Testis (tissue), 3 donors: ENCODE measurements around the gene AUTS2. TPM values are rescaled to one million over a fixed set of nuclear protein-coding genes. Genes with fewer than 3 reads are reported as not detected.

Experiments used
- DNase-seq: peaks from one replicate; pipeline ENCODE4 v3.0.0-alpha.2; 2019
- H3K27ac ChIP-seq, 2 donors: fragments of 200-600 bp; sonication (generic); one replicate each; pipeline ENCODE4 v1.5.1; 2019
- H3K27me3 ChIP-seq: fragments of 200-600 bp; sonication (generic); one replicate; pipeline ENCODE4 v1.5.1; 2019
- H3K36me3 ChIP-seq: fragments of 200-600 bp; sonication (generic); one replicate; pipeline ENCODE4 v1.5.1; 2017; ENCODE audit warnings: low read depth; ENCODE audit errors: missing control alignments
- H3K4me1 ChIP-seq: fragments of 200-600 bp; sonication (generic); one replicate; pipeline ENCODE4 v1.5.1; 2019
- H3K4me3 ChIP-seq, 2 donors: fragments of 200-600 bp; sonication (generic); one replicate each; pipeline ENCODE4 v1.5.1; 2017 to 2019
- H3K9me3 ChIP-seq: fragments of 200-600 bp; sonication (generic); one replicate; pipeline ENCODE4 v1.5.1; 2017
- POLR2A ChIP-seq: fragments of 450-650 bp; IDR thresholded peaks from one replicate; pipeline ENCODE4 v1.6.1; 2017; ENCODE audit warnings: antibody characterized with exemption, mild to moderate bottlenecking, moderate library complexity
- WGBS, 2 donors: methylation state at CpG; one replicate each; pipeline ENCODE4 v1.1.5; 2018; 5-methylcytosine and 5-hydroxymethylcytosine counted together
- intact Hi-C: fragments of 100-400 bp; cut with DNase I; formaldehyde crosslinking; loops from one replicate; pipeline ENCODE4 v1.15.1; 2023; ENCODE audit warnings: low total_unique reads
- polyA plus RNA-seq: library from polyadenylated mRNA; stranded (reverse); fragments of 350-450 nt; fragmentation: Illumina TruSeq; extraction: RNeasy Lipid Tissue Mini Kit (QIAGEN cat#74804); gene quantifications from one replicate; pipeline ENCODE4 v1.2.3, GENCODE V29; 2014; ENCODE audit warnings: low read depth, low replicate concordance; ENCODE audit not compliant: insufficient read depth
- total RNA-seq, 2 donors: library from RNA; depleted of rRNA; stranded (reverse); fragments of >200 nt; gene quantifications; one replicate each; pipeline ENCODE4 v1.2.3, GENCODE V29; 2016
- TF ChIP-seq, protein P1 (sequence below), 3 experiments: fragments of 450-650 bp in 2 of 3; fragments of 200-600 bp in 1 of 3; sonication (generic) in 1 of 3; IDR thresholded peaks; one replicate each; pipeline ENCODE4 v1.5.1; 2016 to 2019; ENCODE audit warnings: antibody characterized with exemption in 3 of 3, mild to moderate bottlenecking in 2 of 3, moderate library complexity in 1 of 3

AUTS2 gene
- total and polyA plus RNA-seq, 3 donors from 2014 or later, result 21.3 to 75.5 (median 56.1) TPM

DNA sequence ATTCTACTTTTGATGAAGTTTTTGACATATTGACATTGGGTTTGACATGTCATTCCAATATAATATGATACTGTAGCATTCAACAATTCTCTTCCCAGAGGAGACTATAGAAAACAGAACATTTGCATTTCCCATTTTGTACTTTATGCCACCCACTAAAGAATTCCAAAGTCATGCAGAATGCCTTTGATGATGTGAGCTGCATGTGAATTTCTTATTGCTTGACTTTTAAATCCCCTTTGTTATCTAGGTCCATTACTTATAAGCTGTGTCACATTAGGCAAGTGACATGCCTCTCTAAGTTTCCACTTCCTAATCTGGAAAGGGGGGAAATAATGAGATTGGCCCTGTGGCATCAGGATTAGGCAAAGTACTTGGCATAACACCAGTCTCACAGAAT, 436.7 kb downstream of the AUTS2 start:
- no peaks in the 10 kb centered on the region for H3K4me1 ChIP-seq
- TF ChIP-seq, protein P1, sequence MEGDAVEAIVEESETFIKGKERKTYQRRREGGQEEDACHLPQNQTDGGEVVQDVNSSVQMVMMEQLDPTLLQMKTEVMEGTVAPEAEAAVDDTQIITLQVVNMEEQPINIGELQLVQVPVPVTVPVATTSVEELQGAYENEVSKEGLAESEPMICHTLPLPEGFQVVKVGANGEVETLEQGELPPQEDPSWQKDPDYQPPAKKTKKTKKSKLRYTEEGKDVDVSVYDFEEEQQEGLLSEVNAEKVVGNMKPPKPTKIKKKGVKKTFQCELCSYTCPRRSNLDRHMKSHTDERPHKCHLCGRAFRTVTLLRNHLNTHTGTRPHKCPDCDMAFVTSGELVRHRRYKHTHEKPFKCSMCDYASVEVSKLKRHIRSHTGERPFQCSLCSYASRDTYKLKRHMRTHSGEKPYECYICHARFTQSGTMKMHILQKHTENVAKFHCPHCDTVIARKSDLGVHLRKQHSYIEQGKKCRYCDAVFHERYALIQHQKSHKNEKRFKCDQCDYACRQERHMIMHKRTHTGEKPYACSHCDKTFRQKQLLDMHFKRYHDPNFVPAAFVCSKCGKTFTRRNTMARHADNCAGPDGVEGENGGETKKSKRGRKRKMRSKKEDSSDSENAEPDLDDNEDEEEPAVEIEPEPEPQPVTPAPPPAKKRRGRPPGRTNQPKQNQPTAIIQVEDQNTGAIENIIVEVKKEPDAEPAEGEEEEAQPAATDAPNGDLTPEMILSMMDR (IDR thresholded peaks at IDR 0.05), result no peak
- TF ChIP-seq POLR2A, result no peak
- no peak for DNase-seq
- no peak overlapping the region for H3K27ac ChIP-seq
- no peaks in the 10 kb centered on the region for H3K36me3 ChIP-seq
- H3K4me3 ChIP-seq, result no peak overlapping the region
- H3K9me3 ChIP-seq, result no peaks in the 10 kb centered on the region
- no peaks in the 10 kb centered on the region for H3K27me3 ChIP-seq
- intact Hi-C loops, result no loop called here

DNA sequence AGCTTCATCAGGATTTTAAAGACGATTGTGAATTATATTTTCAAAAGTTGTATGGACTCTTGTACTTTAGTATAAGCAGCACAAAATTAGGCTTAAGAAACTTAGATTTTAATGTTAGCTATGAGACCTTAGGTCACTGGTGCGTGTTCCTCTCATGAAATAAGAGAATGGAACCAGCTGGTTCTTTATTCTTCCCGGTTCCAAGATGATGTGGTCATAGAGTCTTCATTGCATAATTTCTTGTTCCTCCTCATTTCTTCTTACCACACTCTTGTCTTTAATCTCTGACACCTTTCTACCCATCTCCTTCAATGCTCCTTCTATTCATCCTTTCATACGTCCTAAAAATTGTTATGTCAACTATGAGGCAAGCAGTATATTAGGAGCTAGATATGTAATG, 437.2 kb downstream of the AUTS2 start:
- TF ChIP-seq POLR2A, result no peak
- TF ChIP-seq, protein P1 (IDR thresholded peaks at IDR 0.05), result no peak
- no peaks in the 10 kb centered on the region for H3K9me3 ChIP-seq
- no peak overlapping the region for H3K27ac ChIP-seq
- no peaks in the 10 kb centered on the region for H3K27me3 ChIP-seq
- no peak overlapping the region for H3K4me3 ChIP-seq
- intact Hi-C loops, result no loop called here
- H3K36me3 ChIP-seq, result no peaks in the 10 kb centered on the region
- H3K4me1 ChIP-seq, result no peaks in the 10 kb centered on the region
- no peak for DNase-seq
- WGBS, 2 donors, result 62 to 75% methylated on average over 4 of the region's 4 CpGs

DNA sequence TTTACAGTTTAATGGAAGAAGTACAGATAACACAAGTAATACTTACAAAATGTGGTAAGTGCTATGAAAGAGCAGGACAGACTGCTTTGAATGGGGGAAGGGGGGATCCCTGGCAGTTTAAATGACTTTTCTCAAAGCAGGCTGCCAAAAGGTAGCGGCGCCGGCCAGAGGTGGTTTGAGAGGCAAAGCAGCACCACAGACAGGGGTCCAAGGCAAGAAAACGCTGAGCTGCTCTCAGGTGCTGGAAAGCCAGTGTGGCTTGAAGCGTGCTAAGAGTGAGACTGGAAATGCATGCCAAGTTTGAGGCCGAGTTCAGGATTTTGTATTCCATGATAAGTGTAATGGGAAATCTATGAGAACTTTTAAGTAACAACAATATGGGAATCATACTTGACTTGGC, 437.7 kb downstream of the AUTS2 start:
- Histone ChIP-seq H3K4me3 (no peak overlapping the region), H3K36me3 (no peaks in the 10 kb centered on the region), H3K4me1 (no peaks in the 10 kb centered on the region), H3K9me3 (no peaks in the 10 kb centered on the region), H3K27me3 (no peaks in the 10 kb centered on the region), H3K27ac (no peak overlapping the region)
- WGBS, 2 donors, result 88 to 97% methylated on average over 6 of the region's 6 CpGs
- intact Hi-C loops, result no loop called here
- TF ChIP-seq, protein P1 (IDR thresholded peaks at IDR 0.05), result no peak
- no peak for TF ChIP-seq POLR2A
- DNase-seq, result no peak

DNA sequence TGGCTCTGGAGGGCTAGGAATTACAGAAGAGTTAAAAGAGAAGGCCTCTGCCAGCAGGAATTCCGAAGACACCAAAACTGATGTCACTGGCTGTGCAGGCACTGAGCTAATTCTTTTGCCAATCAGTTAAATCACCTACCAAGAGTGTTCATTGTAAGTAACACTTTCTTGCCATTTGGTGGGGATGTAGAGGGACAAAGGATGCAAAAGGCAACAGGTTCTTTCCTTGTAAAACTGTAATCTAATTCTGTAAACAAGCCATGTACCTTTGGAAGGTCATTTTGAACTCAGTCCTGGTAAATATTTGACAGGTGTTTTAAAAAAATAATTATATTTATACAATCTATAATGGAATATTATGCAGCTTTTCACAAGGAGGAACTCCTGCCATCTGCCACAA, 438.4 kb downstream of the AUTS2 start:
- Histone ChIP-seq H3K27me3 (no peaks in the 10 kb centered on the region), H3K27ac (no peak overlapping the region), H3K4me1 (no peaks in the 10 kb centered on the region), H3K4me3 (no peak overlapping the region), H3K9me3 (no peaks in the 10 kb centered on the region), H3K36me3 (no peaks in the 10 kb centered on the region)
- no peak for DNase-seq
- intact Hi-C loops, result no loop called here
- no peak for TF ChIP-seq POLR2A
- TF ChIP-seq, protein P1 (IDR thresholded peaks at IDR 0.05), result no peak
- 32 to 55% methylated on average over 1 of the region's 1 CpG for WGBS, 2 donors

DNA sequence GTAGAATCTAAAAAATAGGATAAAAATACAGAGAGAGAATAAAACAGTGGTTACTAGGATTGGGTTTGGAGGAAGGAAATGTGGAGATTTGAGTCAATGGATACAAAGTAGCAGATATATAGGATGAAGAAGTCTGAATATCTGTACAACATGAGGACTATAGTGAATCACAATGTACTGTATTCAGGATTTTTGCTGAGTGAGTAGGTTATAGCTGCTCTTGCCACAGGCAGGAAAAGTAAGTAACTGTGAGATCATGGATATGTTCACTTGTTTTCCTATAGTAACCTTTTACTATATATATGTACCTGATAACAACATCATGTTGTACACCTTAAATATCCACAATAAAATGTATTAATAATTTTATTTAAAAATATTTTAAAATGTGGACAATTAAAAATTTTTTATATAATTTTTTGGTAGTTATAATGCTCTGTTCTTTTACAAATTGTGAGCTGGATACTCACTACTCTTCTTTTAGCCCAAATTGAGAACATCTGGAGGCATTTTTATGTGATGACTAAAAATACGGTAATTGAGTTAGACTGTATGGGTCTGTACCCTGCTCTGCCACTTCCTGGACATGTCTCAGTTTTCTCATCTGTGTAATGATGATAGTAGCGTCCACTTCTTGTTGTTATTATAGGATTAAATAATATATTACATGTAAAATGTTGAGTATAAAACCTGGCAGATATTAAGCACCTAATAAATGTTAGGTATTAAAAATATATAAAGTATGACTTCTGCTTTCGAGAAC, 439.1 kb downstream of the AUTS2 start:
- WGBS, 2 donors, result 82 to 88% methylated on average over 3 of the region's 3 CpGs
- intact Hi-C loops, result no loop called here
- Histone ChIP-seq H3K27ac (no peak overlapping the region), H3K4me3 (no peak overlapping the region), H3K9me3 (no peaks in the 10 kb centered on the region), H3K36me3 (no peaks in the 10 kb centered on the region), H3K4me1 (no peaks in the 10 kb centered on the region), H3K27me3 (no peaks in the 10 kb centered on the region)
- no peak for DNase-seq
- TF ChIP-seq POLR2A, result no peak
- TF ChIP-seq, protein P1 (IDR thresholded peaks at IDR 0.05), result no peak
